Esophagus squamous epithelium (tissue), 4 donors: ENCODE data around the gene CTTNBP2NL.

Experiments
- POLR2A ChIP-seq, 4 donors: fragments of 450-650 bp; IDR thresholded peaks; one replicate each; pipeline ENCODE4 v1.6.1; 2017; ENCODE audit warnings: antibody characterized with exemption in 4 of 4, mild to moderate bottlenecking in 4 of 4, moderate library complexity in 3 of 4
- TF ChIP-seq, protein P1 (sequence below), 6 experiments: fragments of 450-650 bp in 4 of 6; fragments of 200-600 bp in 2 of 6; sonication (generic) in 2 of 6; IDR thresholded peaks; one replicate each; pipeline ENCODE4 v1.5.1; 2016 to 2019; ENCODE audit warnings: antibody characterized with exemption in 6 of 6, mild to moderate bottlenecking in 4 of 6, moderate library complexity in 4 of 6

DNA sequence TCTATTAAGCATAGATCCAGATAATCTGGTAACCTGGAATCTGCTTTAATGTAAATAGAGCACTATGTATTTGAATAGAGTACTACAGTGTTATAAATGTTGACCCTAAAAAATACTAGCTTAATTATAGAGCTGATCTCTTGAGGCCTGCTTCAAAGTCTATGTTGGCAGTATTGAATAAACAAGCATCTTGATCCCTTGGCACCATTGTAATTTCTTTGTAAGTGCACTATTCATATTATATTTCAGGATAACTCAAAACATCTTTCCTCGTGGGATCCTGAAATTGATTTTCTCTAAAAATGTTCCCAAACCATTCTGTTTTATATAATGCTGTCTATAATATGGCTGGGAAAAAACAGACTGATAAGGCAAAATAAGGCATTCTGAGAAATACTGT is 10.8 kb downstream of the CTTNBP2NL start:
- TF ChIP-seq, protein P1, sequence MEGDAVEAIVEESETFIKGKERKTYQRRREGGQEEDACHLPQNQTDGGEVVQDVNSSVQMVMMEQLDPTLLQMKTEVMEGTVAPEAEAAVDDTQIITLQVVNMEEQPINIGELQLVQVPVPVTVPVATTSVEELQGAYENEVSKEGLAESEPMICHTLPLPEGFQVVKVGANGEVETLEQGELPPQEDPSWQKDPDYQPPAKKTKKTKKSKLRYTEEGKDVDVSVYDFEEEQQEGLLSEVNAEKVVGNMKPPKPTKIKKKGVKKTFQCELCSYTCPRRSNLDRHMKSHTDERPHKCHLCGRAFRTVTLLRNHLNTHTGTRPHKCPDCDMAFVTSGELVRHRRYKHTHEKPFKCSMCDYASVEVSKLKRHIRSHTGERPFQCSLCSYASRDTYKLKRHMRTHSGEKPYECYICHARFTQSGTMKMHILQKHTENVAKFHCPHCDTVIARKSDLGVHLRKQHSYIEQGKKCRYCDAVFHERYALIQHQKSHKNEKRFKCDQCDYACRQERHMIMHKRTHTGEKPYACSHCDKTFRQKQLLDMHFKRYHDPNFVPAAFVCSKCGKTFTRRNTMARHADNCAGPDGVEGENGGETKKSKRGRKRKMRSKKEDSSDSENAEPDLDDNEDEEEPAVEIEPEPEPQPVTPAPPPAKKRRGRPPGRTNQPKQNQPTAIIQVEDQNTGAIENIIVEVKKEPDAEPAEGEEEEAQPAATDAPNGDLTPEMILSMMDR (IDR thresholded peaks at IDR 0.05) = no peak
- no peak for TF ChIP-seq POLR2A (IDR thresholded peaks at IDR 0.05)
